ENCODE measurements around the gene CSH2. TPM values are rescaled to one million over a fixed set of nuclear protein-coding genes. Genes with fewer than 3 reads are reported as not detected.
"Not testable (repeated sequence)": the region's sequence is repeated elsewhere in the genome, so short reads cannot be mapped to it uniquely, and the experiment has no call there.

Gene CSH2
- total and polyA plus RNA-seq, 2 of the 13 experiments (the other 11 are each of a cell fraction or from before 2014, with no cell fraction given): not detected

GRCh38 chr17:63856425-63856824, 17.1 kb downstream of the CSH2 start:
- H3K27me3 ChIP-seq (ENCODE audit: control insufficient read depth in 1 of 2, insufficient read depth in 2 of 2, low read length in 2 of 2): peaks cover 5 to 25% of the 10 kb centered on the region in 2 experiments; a peak in 3 of 5 replicates
- CTCF ChIA-PET (ENCODE audit: low intra/inter-chr PET ratio, low total read pairs): interaction anchor here (0.6 to 1.5 kb wide), 2 partner anchors 22 to 477 kb away, joined by 3 read pairs; no protein-coding TSS in a partner anchor
- H3K9me3 ChIP-seq (ENCODE audit: low read length); in situ Hi-C loops (cut with HindIII; ENCODE audit: extremely low pct_ligation_motif_present, low pct_unique_long_range_greater_than_20kb); DNase-seq (ENCODE audit: low spot score); H4K20me1 ChIP-seq (ENCODE audit: insufficient read depth, low read length); FAIRE-seq; H2AFZ ChIP-seq (ENCODE audit: low read length); H3K79me2 ChIP-seq (ENCODE audit: insufficient read depth, low read length); H3K27ac ChIP-seq (ENCODE audit: extremely low read length, insufficient read depth, low read length); BruUV-seq (replicated peaks); H3K9ac ChIP-seq (ENCODE audit: insufficient read depth, low read depth, low read length); intact Hi-C loops (cut with micrococcal nuclease; ENCODE audit: unreplicated experiment); H3K4me3 ChIP-seq (replicated peaks in 1 of 3; ENCODE audit: insufficient read depth in 1 of 3, low read depth in 2 of 3, low read length in 3 of 3); ATAC-seq; H3K36me3 ChIP-seq (replicated peaks in 1 of 2; ENCODE audit: control insufficient read depth in 1 of 2, insufficient read depth in 2 of 2, low read length in 2 of 2): not testable (repeated sequence)
- 0 out of 2 replicates have a peak overlapping the region, but pooled peaks have one; percentile 58 for H3K4me2 ChIP-seq (ENCODE audit: low read depth, low read length)
- POLR2A ChIA-PET: interaction anchor here (0.7 kb wide), 1 partner anchor 83 kb away, joined by 3 read pairs; the partner anchor contains the start of gene CCDC47
- 84% methylated on average over 8 of the region's 8 CpGs for WGBS (ENCODE audit: low lambda C conversion rate)
- peaks cover 51% of the 10 kb centered on the region for H3K4me1 ChIP-seq (ENCODE audit: insufficient read depth, low read length)
- 0 out of 2 replicates have a peak, but pooled peaks have one; percentile 2 for TF ChIP-seq GABPB1 (CRISPR knock-in tag; IDR thresholded peaks at IDR 0.05)

- ChIA-PET CTCF (ENCODE audit: low intra/inter-chr PET ratio, low total read pairs) (no interaction called here), POLR2A (interaction anchor here (1.4 kb wide), 1 partner anchor 12 kb away, joined by 5 read pairs; no protein-coding TSS in a partner anchor)
- Histone ChIP-seq H2AFZ (ENCODE audit: low read length) (no peak overlapping the region), H3K27ac (ENCODE audit: extremely low read length, insufficient read depth, low read length) (peak overlapping the region; percentile 58), H3K4me2 (ENCODE audit: low read depth, low read length) (peak overlapping the region; percentile 65), H3K79me2 (ENCODE audit: insufficient read depth, low read length) (no peaks in the 10 kb centered on the region), H3K4me1 (ENCODE audit: insufficient read depth, low read length) (peaks cover 56% of the 10 kb centered on the region), H3K9me3 (ENCODE audit: low read length) (no peaks in the 10 kb centered on the region), H3K36me3 (replicated peaks in 1 of 2; ENCODE audit: control insufficient read depth in 1 of 2, insufficient read depth in 2 of 2, low read length in 2 of 2) (no peaks in the 10 kb centered on the region), H3K9ac (ENCODE audit: insufficient read depth, low read depth, low read length) (no peak overlapping the region; the same call in 1 of the 2 replicates), H4K20me1 (ENCODE audit: insufficient read depth, low read length) (no peaks in the 10 kb centered on the region), H3K27me3 (ENCODE audit: control insufficient read depth in 1 of 2, insufficient read depth in 2 of 2, low read length in 2 of 2) (peaks cover 0 to 13% of the 10 kb centered on the region in 2 experiments; a peak in 3 of 5 replicates), H3K4me3 (replicated peaks in 1 of 3; ENCODE audit: insufficient read depth in 1 of 3, low read depth in 2 of 3, low read length in 3 of 3) (no peak overlapping the region)
- no TSS peak for BruUV-seq (replicated peaks)
- FAIRE-seq: no peak
- ATAC-seq: peak; percentile 6
- WGBS (ENCODE audit: low lambda C conversion rate): 74% methylated on average over 8 of the region's 8 CpGs
- no peak for DNase-seq (ENCODE audit: low spot score)
- in situ Hi-C loops (cut with HindIII; ENCODE audit: extremely low pct_ligation_motif_present, low pct_unique_long_range_greater_than_20kb): no loop called here
- intact Hi-C loops (cut with micrococcal nuclease; ENCODE audit: unreplicated experiment): no loop called here
- TF ChIP-seq ZFY (CRISPR knock-in tag; IDR thresholded peaks at IDR 0.05): no peak
- TF ChIP-seq CREBL2 (CRISPR knock-in tag; IDR thresholded peaks at IDR 0.05; ENCODE audit: borderline replicate concordance): no peak
- TF ChIP-seq HOXA3 (CRISPR knock-in tag; IDR thresholded peaks at IDR 0.05): peak; percentile 2; the same call in 1 of the 2 replicates
- no peak for TF ChIP-seq ZSCAN25 (CRISPR knock-in tag; IDR thresholded peaks at IDR 0.05)
- TF ChIP-seq ZNF784 (CRISPR knock-in tag; IDR thresholded peaks at IDR 0.05; ENCODE audit: borderline replicate concordance): no peak
- no peak for TF ChIP-seq POLR2AphosphoS5 (IDR thresholded peaks at IDR 0.05; ENCODE audit: low read depth, low read length)
- TF ChIP-seq ZNF597 (CRISPR knock-in tag; IDR thresholded peaks at IDR 0.05): no peak
- no peak for TF ChIP-seq SIN3B (IDR thresholded peaks at IDR 0.05; ENCODE audit: low read length)
- no peak for TF ChIP-seq HINFP (CRISPR knock-in tag; IDR thresholded peaks at IDR 0.05; ENCODE audit: low read depth)
- no peak for TF ChIP-seq NFIB (CRISPR knock-in tag; IDR thresholded peaks at IDR 0.05; ENCODE audit: borderline replicate concordance)
- no peak for TF ChIP-seq TCF7L2 (IDR thresholded peaks at IDR 0.05; ENCODE audit: low read depth, low read length)
These were observed 18.3 kb downstream of the CSH2 start for GRCh38 chr17:63855185-63855584.
